GM18870 (cell line): Measurements from ENCODE around the gene KLK11.

ENCODE experiments used
- ATAC-seq: cut with Tn5 transposase; IDR thresholded peaks from one replicate; pipeline ENCODE4 v1.9.1; 2021; ENCODE audit warnings: moderate library complexity; ENCODE audit not compliant: unreplicated experiment

KLK11 gene

DNA sequence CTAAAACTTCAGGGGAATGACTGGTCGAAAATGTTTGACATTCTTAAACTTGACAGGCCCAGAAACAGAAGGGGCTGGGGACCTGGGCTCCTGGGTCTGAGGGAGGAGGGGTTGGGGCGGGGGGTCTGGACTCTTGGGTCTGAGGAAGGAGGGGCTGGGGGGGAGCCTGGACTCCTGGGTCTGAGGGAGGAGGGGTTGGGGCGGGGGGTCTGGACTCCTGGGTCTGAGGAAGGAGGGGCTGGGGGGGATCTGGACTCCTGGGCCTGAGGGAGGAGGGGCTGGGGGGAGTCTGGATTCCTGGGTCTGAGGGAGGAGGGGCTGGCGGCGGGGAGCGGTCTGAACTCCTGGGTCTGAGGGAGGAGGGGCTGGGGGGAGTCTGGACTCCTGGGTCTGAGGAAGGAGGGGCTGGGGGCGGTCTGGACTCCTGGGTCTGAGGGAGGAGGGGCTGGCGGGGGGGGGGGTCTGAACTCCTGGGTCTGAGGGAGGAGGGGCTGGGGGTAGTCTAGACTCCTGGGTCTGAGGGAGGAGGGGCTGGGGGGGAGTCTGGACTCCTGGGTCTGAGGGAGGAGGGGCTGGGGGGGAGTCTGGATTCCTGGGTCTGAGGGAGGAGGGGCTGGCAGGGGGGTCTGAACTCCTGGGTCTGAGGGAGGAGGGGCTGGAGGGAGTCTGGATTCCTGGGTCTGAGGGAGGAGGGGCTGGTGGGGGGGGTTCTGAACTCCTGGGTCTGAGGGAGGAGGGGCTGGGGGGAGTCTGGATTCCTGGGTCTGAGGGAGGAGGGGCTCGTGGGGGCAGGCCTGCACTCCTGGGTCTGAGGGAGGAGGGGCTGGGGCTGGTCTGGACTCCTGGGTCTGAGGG is 51.5 kb downstream of the KLK11 start:
- no peak for ATAC-seq

GRCh38 chr19:50972795-50973376 is 53.5 kb downstream of the KLK11 start:
- ATAC-seq = no peak
